HCT116 (cell line): ENCODE measurements around the gene ACP3.

Experiments
- MAX ChIP-seq: IDR thresholded peaks from 2 replicates; pipeline ENCODE4 v1.6.1; 2012
- POLR2A ChIP-seq: IDR thresholded peaks from 2 replicates; pipeline ENCODE4 v1.7.0; 2011; ENCODE audit warnings: borderline replicate concordance; ENCODE audit not compliant: insufficient read depth, insufficient read length; ENCODE audit errors: extremely low read depth
- POLR2AphosphoS5 ChIP-seq: IDR thresholded peaks from 2 replicates; pipeline ENCODE4 v1.6.1; 2011; ENCODE audit warnings: mild to moderate bottlenecking, low read depth, low read length, moderate library complexity
- TCF7L2 ChIP-seq: IDR thresholded peaks from 2 replicates; pipeline ENCODE4 v1.7.0; 2011; ENCODE audit warnings: borderline replicate concordance, inconsistent platforms; ENCODE audit not compliant: insufficient read depth, insufficient read length; ENCODE audit errors: extremely low read depth
- TF ChIP-seq, protein P1 (sequence below), 3 experiments: fragments of 200-600 bp in 1 of 3; sonication (generic) in 1 of 3; IDR thresholded peaks in 2 of 3; conservative IDR thresholded peaks in 1 of 3; 2 replicates each; pipeline ENCODE4 v1.5.1; 2012 to 2017; ENCODE audit warnings: low read depth in 2 of 3, low read length in 2 of 3, antibody characterized with exemption in 1 of 3, borderline replicate concordance in 1 of 3, control low read depth in 1 of 3, mild to moderate bottlenecking in 1 of 3, mixed read lengths in 1 of 3, mixed run types in 1 of 3, moderate library complexity in 1 of 3; ENCODE audit not compliant: insufficient read depth in 1 of 3

GRCh38 chr3:132405188-132405587 is 88.0 kb downstream of the ACP3 start:
- TF ChIP-seq POLR2A = no peak
- TF ChIP-seq, protein P1, sequence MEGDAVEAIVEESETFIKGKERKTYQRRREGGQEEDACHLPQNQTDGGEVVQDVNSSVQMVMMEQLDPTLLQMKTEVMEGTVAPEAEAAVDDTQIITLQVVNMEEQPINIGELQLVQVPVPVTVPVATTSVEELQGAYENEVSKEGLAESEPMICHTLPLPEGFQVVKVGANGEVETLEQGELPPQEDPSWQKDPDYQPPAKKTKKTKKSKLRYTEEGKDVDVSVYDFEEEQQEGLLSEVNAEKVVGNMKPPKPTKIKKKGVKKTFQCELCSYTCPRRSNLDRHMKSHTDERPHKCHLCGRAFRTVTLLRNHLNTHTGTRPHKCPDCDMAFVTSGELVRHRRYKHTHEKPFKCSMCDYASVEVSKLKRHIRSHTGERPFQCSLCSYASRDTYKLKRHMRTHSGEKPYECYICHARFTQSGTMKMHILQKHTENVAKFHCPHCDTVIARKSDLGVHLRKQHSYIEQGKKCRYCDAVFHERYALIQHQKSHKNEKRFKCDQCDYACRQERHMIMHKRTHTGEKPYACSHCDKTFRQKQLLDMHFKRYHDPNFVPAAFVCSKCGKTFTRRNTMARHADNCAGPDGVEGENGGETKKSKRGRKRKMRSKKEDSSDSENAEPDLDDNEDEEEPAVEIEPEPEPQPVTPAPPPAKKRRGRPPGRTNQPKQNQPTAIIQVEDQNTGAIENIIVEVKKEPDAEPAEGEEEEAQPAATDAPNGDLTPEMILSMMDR (IDR thresholded peaks at IDR 0.05 in 2 of 3, conservative IDR thresholded peaks at IDR 0.05 in 1 of 3; ENCODE audit: borderline replicate concordance in 1 of 3, insufficient read depth in 1 of 3, low read depth in 2 of 3, low read length in 2 of 3) = no peak
- TF ChIP-seq MAX = no peak
- TF ChIP-seq TCF7L2 = no peak
- TF ChIP-seq POLR2AphosphoS5 = no peak
